Measurements from ENCODE around the gene ST6GALNAC3. TPM values are rescaled to one million over a fixed set of nuclear protein-coding genes. Genes with fewer than 3 reads are reported as not detected.
"Not testable (repeated sequence)": the region's sequence is repeated elsewhere in the genome, so short reads cannot be mapped to it uniquely, and the experiment has no call there.

The ST6GALNAC3 gene
- total RNA-seq, 1 donor from 2014 or later: 4.7 TPM

DNA sequence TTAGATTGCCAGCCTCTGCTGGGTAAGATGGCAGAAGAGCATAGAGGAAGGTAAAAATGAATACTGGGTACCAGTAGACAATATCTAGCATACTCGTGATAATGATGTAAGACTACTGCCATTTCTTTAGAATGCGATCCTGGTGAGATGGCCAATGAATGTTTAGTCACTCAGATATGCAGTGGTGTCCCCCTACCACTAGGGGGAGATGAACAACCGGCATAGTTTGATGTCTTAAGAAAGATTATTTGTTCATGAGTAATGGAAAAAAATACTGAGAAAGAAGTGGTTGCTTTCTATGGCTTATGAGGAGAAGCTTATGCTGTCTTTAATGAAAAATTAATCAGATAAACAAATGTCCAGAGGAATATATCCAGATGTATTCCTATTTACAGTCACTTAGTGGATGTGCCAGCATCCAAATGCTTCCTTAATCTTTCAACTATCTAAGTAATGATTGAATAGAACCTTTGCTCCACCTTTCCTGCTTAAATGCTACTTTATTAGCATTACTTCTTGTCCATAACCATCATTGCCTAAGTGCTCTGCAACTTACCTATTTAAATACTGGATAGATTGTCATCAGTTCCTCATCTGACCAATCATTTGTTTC, 256.6 kb downstream of the ST6GALNAC3 start:
- no peak overlapping the region for H3K4me3 Mint-ChIP-seq (ENCODE audit: unreplicated experiment)
- DNase-seq (ENCODE audit: low spot score): no peak
- H3K9me3 Mint-ChIP-seq (ENCODE audit: low read depth): no peaks in the 10 kb centered on the region
- H3K27ac Mint-ChIP-seq (ENCODE audit: unreplicated experiment): peak overlapping the region; percentile 34
- TF ChIP-seq, protein P1, sequence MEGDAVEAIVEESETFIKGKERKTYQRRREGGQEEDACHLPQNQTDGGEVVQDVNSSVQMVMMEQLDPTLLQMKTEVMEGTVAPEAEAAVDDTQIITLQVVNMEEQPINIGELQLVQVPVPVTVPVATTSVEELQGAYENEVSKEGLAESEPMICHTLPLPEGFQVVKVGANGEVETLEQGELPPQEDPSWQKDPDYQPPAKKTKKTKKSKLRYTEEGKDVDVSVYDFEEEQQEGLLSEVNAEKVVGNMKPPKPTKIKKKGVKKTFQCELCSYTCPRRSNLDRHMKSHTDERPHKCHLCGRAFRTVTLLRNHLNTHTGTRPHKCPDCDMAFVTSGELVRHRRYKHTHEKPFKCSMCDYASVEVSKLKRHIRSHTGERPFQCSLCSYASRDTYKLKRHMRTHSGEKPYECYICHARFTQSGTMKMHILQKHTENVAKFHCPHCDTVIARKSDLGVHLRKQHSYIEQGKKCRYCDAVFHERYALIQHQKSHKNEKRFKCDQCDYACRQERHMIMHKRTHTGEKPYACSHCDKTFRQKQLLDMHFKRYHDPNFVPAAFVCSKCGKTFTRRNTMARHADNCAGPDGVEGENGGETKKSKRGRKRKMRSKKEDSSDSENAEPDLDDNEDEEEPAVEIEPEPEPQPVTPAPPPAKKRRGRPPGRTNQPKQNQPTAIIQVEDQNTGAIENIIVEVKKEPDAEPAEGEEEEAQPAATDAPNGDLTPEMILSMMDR (IDR thresholded peaks at IDR 0.05): peak; percentile 97
- peaks cover 13% of the 10 kb centered on the region for H3K4me1 Mint-ChIP-seq (ENCODE audit: low read depth)
- H3K36me3 Mint-ChIP-seq (ENCODE audit: low read depth): no peaks in the 10 kb centered on the region
- H3K27me3 Mint-ChIP-seq (ENCODE audit: low read depth): no peaks in the 10 kb centered on the region

DNA sequence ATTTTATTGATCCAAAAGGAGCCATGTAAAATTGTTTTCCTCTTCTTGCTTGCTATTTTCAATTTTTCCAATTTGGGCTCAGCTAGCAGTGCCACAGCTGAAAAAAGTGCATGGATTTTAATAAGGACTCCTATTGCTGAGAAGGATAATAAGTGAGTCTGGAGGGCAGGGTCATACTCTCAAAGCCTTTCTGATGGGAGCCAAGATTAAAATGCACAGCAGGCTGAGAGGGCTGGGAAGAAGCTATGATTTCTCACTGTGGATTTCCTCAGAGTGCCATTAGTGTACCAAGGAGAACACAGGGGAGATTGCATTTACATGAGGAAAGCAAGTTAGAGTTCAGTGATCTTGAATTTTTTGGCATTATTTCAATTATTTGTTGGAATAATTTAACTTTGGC, 261.3 kb downstream of the ST6GALNAC3 start:
- peaks cover 38% of the 10 kb centered on the region for H3K4me1 Mint-ChIP-seq (ENCODE audit: low read depth)

DNA sequence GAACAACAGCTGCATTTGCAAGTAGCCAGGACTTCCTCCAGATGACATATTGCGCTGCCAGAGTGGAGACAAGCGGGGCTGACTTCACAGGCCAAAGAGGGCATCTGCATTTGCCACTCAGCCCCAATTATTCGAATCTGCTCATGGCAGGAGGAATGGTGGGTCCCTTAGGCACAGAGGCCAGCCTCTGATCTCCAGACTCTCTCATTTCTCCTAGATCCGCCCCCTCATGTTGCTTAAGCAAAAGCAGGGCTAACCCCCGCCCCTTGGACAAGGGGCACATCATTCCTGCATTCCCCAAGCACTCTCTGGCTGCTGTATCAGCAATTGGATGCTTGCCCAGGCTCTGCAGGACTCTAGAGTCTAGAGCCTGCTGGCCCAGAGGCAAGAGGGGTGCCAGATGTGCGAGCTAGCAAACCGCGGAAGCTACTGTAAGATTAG, 262.4 kb downstream of the ST6GALNAC3 start:
- H3K4me1 Mint-ChIP-seq (ENCODE audit: low read depth): peaks cover 31% of the 10 kb centered on the region
- TF ChIP-seq, protein P1 (IDR thresholded peaks at IDR 0.05): no peak
- no peaks in the 10 kb centered on the region for H3K9me3 Mint-ChIP-seq (ENCODE audit: low read depth)
- peak overlapping the region; percentile 23 for H3K27ac Mint-ChIP-seq (ENCODE audit: unreplicated experiment)
- no peaks in the 10 kb centered on the region for H3K27me3 Mint-ChIP-seq (ENCODE audit: low read depth)
- no peak for DNase-seq (ENCODE audit: low spot score)
- H3K36me3 Mint-ChIP-seq (ENCODE audit: low read depth): no peaks in the 10 kb centered on the region
- H3K4me3 Mint-ChIP-seq (ENCODE audit: unreplicated experiment): no peak overlapping the region

More for the DNA sequence above, 261.3 kb downstream of the ST6GALNAC3 start:
- Mint-ChIP-seq H3K9me3 (ENCODE audit: low read depth) (no peaks in the 10 kb centered on the region), H3K27ac (ENCODE audit: unreplicated experiment) (no peak overlapping the region), H3K4me3 (ENCODE audit: unreplicated experiment) (no peak overlapping the region), H3K27me3 (ENCODE audit: low read depth) (no peaks in the 10 kb centered on the region), H3K36me3 (ENCODE audit: low read depth) (no peaks in the 10 kb centered on the region)
- TF ChIP-seq, protein P1 (IDR thresholded peaks at IDR 0.05): no peak
- DNase-seq (ENCODE audit: low spot score): no peak

DNA sequence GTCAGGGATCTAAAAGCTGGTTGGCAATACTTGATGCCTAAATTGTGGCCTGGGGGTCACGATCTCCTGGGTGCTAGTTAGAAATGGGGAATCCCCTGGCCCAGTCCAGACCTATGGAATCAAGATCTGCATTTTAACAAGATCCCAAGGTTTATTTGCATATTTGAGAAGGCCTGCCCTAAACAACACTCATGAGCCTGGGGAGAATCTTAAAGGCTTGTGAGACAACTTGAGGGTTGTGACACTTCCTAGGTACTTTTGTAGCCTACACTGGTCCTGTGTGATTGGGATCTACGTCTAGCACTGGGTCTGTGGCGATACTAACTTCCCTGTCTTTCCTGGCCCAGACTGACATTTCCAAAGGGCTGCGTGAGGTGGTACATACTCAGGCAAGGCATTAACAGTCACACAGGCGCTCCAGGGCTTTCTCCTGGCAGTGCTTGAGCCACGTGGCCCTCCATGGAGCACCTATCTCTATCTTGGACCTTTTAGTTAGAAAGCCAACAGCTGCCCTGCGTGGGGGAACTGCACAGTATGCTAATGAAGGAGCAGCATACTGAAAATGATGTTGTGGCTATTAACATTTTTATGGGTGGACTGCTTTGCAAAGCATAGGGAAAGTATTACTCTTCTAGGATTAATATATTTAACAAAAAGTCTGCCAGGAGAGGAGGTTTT, 263.1 kb downstream of the ST6GALNAC3 start:
- Mint-ChIP-seq H3K4me3 (ENCODE audit: unreplicated experiment) (no peak overlapping the region), H3K9me3 (ENCODE audit: low read depth) (peaks cover 2% of the 10 kb centered on the region), H3K27me3 (ENCODE audit: low read depth) (no peaks in the 10 kb centered on the region), H3K27ac (ENCODE audit: unreplicated experiment) (no peak overlapping the region), H3K4me1 (ENCODE audit: low read depth) (peaks cover 31% of the 10 kb centered on the region), H3K36me3 (ENCODE audit: low read depth) (no peaks in the 10 kb centered on the region)
- DNase-seq (ENCODE audit: low spot score): no peak
- TF ChIP-seq, protein P1 (IDR thresholded peaks at IDR 0.05): no peak

DNA sequence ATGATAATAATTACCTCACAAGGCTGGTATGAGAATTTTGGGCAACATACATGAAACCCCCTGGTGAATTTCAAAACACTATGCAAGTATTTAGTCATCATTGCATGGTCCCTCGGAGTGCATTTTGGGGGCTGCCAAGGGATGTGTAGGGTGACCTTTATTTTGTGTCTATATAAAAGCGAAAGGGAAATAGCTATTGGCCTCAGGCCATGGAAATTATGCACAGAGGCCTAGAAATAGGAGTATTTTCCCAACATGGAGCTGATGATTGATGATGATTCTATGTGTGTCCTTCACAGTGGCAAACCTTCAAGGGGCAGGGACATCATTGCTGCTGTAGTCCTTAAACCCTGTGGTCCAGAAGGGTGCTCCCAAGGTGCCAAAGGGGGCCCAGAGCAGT, 265.5 kb downstream of the ST6GALNAC3 start:
- DNase-seq (ENCODE audit: low spot score): no peak
- Mint-ChIP-seq H3K9me3 (ENCODE audit: low read depth) (peaks cover 2% of the 10 kb centered on the region), H3K4me1 (ENCODE audit: low read depth) (peaks cover 39% of the 10 kb centered on the region), H3K27me3 (ENCODE audit: low read depth) (no peaks in the 10 kb centered on the region), H3K27ac (ENCODE audit: unreplicated experiment) (no peak overlapping the region), H3K4me3 (ENCODE audit: unreplicated experiment) (no peak overlapping the region), H3K36me3 (ENCODE audit: low read depth) (no peaks in the 10 kb centered on the region)
- TF ChIP-seq, protein P1 (IDR thresholded peaks at IDR 0.05): no peak

DNA sequence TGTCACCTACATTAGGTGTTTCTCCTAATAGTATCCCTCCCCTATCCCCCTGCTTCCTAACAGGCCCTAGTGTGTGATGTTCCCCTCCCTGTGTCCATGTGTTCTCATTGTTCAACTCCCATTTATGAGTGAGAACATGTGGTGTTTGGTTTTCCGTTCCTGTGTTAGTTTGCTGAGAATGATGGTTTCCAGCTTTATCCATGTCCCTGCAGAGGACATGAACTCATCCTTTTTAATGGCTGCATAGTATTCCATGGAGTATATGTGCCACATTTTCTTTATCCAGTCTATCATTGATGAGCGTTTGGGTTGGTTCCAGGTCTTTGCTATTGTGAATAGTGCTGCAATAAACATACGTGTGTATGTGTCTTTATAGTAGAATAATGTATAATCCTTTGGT, 267.3 kb downstream of the ST6GALNAC3 start:
- H3K9me3 Mint-ChIP-seq (ENCODE audit: low read depth); H3K27ac Mint-ChIP-seq (ENCODE audit: unreplicated experiment); H3K4me3 Mint-ChIP-seq (ENCODE audit: unreplicated experiment); H3K36me3 Mint-ChIP-seq (ENCODE audit: low read depth); H3K27me3 Mint-ChIP-seq (ENCODE audit: low read depth); DNase-seq (ENCODE audit: low spot score): not testable (repeated sequence)
- H3K4me1 Mint-ChIP-seq (ENCODE audit: low read depth): peaks cover 31% of the 10 kb centered on the region
